Activated T-cell treated with anti-CD3 and anti-CD28 coated beads, Interleukin-2, amount 50 U/mL, for 1 hour (primary cell): Measurements from ENCODE around the gene SCN5A.

ENCODE experiments used
- DNase-seq: peaks from one replicate; pipeline ENCODE4 v3.0.0-alpha.2; 2020

The SCN5A gene

DNA sequence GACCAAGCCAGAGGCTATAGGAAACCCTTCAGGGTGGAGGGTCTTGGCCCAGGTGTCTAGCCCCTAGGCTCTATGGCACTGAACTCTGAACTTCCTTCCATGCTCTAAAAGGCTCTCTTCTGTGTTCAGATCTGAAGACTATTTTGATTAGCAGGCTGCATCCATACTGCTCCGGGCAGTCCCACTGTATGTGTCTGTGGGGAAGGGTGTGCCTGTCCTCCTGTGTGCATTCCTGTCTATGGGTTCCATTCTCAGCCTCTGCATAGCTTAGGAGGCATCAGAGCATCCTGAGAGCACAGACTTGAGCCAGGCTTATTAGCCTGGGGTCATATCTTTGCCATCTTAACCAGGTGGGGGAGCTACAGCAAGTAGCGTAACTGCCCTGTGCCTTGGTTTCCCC, 115.3 kb downstream of the SCN5A start:
- no peak for DNase-seq

DNA sequence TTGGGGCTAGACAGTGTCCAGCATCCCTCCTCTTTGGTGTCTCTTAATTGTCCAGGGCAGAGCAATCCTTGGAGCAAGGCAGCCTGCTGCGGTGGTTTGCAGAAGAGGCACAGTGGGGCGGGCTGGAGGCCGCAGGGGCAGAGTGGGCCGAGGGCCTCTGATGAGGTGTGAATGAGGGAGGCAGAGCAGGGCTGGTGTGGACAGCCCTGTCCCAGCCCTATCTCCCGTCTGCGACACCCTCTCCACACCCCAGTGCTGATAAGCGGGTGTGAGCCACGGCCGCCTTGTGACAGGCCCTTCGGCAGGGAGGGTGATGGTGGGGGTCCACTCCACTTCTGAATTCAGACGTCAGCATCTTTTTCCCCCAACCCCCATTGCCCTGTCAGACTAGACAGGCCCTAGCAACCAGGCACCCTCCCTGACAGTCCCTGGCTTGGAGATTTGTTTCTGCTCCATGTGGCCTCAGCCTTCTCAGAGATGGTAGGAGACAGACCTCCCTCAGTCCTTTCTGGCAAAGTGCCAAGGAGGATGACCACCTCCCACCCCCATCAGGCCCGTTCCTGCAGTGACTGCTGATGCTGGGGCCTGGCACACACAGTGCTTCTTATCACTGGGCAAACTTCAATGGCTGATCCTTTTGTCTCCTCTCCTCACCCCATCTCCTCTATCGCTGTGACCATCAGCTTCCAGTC, 116.1 kb downstream of the SCN5A start:
- DNase-seq = no peak

DNA sequence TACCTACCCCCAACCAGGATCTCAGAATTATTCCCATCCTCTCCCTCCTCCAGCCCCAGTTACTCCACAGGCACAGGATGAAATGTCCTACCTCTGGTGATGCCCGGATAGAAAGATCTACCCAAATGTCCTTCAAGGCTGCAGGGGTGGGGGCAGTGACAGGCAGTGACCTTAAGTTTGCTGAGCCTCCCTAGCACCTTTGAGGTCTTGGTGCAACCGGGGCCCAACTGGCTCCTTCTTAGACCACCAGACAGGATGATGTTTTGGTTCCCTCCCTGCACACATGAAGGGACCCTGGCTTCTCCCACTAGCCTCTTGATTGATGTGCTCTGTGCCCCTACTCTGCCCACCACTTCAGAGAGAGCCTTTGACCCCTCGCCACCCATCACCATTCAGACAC, 117.0 kb downstream of the SCN5A start:
- no peak for DNase-seq

DNA sequence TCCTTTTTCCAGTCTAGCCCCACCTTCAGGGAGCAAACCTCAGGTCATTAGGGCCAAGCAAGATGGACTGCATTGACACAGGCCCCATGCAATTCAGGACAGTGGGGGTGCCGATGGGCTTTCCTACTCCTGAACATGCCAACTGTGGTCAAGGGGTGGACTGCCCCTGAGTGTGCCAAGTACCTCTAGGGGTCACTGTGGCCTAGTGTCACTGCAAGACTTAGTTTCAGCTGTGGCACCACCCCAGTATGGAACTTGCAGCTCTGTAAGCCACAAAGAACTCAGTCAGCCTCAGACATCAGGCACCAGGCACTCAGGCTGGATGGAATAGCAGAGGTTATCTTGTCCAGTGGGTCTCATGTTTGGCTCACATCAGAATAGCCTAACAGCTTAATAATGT, 121.0 kb downstream of the SCN5A start:
- no peak for DNase-seq

DNA sequence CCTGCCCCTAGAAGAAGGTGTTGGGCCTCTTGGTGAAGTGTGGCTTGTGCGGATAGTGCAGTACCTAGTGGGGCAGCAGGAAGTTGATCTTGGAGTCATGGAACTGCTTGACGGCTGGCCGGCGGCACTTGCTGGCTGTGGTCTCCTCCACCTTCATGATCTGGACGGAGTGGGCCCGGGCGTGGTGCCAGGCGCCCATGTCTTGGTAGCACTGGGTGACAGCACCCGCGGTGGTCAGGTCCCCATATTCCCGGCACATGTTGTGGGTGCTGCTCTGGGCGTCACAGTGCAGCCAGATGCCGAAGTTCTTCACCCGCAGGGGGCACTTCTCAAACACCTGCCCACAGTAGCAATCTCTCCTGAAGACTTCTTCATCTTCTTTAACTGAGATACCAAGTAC, 122.7 kb downstream of the SCN5A start:
- DNase-seq = no peak

DNA sequence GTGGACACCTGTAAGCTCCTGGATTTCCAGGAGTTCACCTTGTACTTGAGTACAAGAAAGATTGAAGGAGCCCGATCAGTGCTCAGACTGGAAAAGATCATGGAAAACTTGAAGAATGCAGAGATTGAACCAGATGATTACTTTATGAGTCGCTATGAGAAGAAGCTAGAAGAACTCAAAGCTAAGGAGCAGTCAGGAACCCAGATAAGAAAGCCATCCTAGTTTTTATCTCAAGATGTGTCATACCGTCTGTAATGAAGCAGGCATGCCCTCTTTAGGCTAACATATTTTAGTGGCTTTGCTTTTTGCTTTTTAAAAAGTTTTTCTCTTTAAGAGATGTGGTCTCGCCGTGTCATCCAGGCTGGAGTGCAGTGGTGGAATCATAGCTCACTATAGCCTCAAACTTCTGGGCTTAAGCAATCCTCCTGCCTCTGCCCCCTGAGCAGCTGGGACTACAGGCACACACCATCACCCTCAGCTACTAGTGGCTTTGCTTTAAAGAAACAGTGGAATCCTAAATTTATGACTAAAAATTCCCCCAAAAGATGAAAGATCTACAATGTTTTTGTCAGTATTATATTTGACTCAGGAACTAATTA, 125.2 kb downstream of the SCN5A start:
- no peak for DNase-seq

DNA sequence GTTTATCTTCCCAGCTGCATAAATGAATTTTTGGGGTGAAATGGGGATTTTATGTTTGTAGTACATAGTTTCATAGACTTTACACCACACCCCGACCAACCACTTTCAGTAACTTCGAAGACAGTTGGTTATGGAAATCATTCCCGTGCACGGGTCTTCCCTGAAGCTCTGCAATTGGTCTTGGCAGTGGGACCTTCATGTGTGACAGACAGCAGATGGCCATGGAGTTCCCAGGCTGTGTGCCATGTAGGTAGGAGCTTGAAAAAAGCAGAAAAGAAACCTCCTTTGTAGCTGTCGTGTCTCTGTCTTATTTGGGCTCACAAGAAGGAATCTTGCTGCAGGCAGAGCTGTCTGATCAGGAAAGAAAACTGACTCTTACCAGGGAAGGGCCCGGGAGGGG, 127.5 kb downstream of the SCN5A start:
- no peak for DNase-seq

DNA sequence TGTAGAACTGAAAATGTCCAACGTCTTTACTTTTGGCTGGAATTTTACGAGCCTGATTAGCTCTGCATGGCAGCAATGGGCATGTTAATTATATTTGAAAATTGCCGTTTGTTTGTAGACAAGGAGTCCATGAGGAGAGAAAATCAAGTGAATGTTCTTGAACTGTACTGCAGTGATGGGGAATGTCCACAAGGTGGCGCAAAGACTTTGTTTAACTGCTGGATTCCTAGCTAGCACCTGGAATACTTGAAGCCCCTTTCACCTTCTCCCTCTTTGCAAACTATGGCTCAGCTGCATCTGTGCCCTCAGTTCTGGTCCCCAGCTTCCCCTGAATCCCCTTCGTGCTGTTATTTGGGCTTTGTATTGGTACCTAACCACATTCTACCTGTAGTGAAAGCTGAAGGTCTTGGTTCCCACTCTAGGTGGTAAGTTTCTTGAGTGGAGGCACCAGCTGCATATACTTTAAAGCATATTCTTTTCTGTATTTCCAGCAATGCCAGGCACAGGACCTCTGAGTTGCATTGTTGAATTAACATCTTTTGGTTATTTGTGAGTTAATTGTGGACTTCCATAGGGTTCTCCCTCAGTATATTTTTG, 128.0 kb downstream of the SCN5A start:
- peak; percentile 59 for DNase-seq

DNA sequence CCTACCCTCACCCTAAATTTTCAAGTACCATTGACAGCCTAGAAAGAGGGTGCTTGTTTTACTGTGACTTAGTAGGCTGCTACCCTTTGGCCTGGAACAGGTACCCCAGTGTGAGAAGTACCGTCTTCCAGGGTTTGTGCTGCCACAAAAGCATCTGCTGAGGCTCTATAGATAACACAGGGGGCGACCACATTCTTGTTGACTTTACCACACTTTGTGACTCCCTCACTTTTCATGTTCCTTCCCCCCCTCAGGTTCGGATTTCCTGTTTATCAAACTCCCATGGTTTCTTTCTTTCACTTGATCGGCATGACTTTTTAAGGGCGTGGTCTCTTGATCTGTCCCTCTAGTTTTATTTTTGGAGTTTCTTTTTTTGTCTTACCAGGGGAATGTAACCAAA, 129.8 kb downstream of the SCN5A start:
- DNase-seq = no peak

DNA sequence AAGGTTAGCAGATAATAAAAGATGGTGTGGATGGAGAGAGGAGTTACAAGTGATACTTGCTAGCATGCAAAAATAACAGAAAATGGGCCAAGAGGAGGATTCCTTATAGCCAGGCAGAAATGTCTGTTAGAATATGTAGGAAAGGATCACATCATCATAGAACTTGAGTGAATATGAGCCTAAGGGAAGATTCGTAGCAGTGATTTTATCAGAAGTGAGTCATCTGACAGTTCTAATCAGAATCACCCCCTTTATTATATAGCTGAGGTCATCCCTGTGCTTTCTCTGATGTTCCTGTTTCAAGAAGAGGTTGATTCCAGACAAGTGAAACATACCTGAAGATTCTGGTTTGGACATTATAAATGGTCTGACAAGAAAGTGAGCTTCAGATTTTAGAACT, 130.5 kb downstream of the SCN5A start:
- no peak for DNase-seq

DNA sequence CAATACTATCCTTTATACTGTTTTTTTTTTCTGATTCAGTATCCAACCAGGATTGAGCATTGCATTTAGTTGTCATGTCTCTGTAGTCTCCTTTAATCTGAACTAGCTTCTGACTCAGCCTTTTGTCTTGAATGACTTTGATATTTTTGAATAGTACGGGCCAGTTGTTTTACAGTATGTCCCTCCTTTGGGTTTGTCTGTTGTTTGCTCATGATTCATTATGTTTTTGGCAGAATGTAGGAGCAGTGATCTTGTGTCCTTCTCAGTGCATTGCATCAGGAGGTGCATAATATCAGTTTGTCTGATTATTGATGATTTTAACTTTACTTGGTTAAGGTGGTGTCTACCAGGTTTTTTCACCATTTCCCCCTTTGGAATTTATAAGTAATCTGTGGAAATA, 132.8 kb downstream of the SCN5A start:
- DNase-seq = no peak

DNA sequence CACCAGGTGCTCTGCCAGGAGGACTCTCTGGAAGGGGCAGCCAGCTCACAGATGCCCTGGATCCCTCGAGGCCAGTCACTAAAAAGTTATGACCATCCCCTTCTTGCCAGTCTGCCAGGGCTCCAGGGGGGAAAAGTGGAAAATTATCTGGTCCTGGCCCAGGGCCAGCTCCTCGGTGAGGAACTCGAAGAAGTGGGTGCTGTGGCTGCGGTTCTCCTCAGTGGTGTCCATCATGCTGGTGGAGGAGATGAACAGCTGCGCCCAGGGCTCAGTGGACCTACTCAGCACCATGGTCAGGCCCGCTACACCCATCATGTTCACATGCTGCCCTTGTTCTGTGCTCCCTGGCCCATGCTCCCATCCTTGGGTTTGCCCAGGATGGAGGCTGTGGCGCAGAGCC, 134.1 kb downstream of the SCN5A start:
- DNase-seq = no peak

DNA sequence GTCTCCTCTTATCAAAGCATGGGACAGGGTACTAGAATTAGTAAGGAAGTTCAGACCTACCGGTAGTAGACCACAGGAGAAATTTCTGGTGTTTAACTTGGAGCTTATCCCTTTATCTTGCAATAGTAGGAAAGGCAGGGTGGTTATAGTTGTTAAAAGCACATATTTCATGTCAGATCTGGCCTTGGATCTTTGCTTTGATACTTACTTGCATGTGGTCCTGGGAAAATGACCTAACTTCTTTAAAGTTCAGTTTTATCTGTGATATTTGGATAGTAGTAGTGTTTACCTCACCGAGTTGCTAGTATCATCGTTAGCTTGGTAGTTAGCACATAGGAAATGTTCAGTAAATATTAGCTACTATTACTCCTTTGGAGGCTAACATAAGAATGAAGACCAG, 137.9 kb downstream of the SCN5A start:
- DNase-seq = no peak

DNA sequence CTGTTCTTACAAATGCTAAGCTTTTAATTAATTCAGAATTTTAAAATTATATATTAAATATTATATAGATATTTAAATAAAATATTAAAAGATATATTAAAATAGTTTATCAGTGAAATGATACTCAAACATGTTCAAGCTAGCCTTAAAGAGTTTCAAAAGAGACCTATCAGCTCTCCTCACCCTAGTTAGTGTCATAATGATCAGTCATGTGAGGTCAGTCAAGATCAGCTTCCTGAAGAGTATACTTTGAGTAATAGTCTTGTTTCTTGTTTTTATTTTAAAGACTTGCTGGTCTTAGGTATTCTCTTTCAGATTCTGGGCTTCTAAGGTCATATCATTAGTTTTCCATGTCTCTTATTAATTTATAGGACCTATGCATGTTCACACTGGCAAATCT, 138.9 kb downstream of the SCN5A start:
- DNase-seq = no peak

DNA sequence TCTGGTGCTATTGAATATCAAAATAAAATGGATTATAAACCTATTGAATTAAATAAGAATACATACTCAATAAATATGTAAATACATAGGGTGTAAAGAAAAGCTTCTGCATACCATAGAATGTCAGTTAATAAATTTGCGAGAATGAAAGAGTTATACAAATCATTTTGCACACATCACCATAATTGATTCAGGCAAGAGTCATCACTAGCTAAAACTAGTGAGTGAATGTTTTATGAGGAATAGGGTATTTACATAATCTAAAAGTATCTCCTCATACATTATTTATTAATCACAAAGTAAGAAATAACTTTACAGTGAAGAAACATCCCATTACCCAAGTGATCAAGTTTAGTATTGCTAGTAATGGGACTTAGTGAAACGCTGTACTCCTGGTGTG, 139.8 kb downstream of the SCN5A start:
- no peak for DNase-seq

DNA sequence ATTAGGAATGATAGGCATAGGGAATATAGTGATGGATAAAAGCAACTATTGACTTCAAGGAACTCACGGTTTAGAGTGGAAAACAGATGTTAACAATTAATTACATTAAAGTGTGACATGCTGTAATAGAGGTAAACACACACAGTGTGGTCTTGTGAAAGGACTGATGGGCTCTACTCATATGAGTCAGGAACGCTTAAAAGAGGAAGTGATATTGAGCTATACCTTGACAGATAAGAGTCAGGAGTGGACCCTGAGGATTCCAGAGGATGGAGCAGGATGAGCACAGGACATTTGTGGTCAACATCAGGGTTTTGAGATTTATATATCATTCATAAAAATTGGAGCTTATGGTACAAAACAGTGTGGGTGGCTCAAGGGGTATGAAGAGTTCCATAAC, 142.4 kb downstream of the SCN5A start:
- DNase-seq = no peak

DNA sequence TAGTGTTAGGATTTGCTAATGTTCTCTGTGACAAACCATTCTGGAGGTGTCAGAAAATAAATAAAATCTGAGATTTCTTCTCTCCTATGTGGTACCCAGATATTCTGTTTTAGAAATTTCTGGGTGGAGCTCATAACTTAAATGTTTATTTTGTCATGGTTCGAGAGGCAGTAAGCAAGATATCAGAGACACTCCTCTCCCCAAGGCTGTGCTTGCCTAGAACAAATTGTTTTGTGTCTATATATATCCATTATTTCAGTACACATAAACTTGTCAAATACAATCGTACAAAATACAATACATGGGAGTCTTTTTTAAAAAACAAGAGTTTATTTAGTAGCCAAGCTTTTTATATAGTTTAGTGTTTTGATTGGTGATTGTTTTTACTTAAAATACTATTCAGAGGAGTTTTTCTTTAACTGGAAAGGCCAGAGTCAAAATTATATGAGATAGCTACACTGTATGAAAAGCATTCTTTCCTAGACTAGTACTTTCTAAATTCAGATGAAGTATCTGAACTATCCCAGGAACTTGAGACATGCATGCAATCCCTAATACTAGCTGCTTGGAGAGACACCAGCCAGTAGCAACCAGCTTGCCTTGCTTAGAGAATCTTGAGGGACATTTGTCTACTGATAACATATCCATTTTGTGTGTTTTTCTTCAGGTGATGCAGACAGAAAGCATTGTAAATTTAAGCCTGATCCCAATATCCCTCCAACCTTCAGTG, 148.6 kb downstream of the SCN5A start:
- DNase-seq = no peak
